DOHH2 (cell line): ENCODE measurements around the gene NYNRIN.

Source experiments
- CTCF ChIP-seq: fragments of 200-600 bp; sonication (generic); IDR thresholded peaks from one replicate; pipeline ENCODE4 v1.5.1; 2014; ENCODE audit warnings: antibody characterized with exemption, mild to moderate bottlenecking, low read depth, low read length; ENCODE audit not compliant: poor library complexity, severe bottlenecking
- EZH2phosphoT487 ChIP-seq: fragments of 200-600 bp; sonication (generic); IDR thresholded peaks from 2 replicates; pipeline ENCODE4 v1.6.1; 2017; ENCODE audit warnings: borderline replicate concordance, mild to moderate bottlenecking, antibody characterized with exemption, low read length, moderate library complexity, mixed read lengths

- TF ChIP-seq CTCF (no peak), EZH2phosphoT487 (no peak)
Measured at GRCh38 chr14:24429395-24430142, 30.8 kb downstream of the NYNRIN start, which contains the start of the genes CBLN3 and KHNYN.
